Stimulated activated CD4-positive, alpha-beta T cell treated with anti-CD3 and anti-CD28 coated beads, Interleukin-12 subunit alpha, Interleukin-12 subunit beta, amount 100 ng/mL, for 4 hours (primary cell): ENCODE data around the gene ADCY5.

ENCODE experiments used
- DNase-seq: peaks from one replicate; pipeline ENCODE4 v3.0.0-alpha.2; 2020

Gene ADCY5

DNA sequence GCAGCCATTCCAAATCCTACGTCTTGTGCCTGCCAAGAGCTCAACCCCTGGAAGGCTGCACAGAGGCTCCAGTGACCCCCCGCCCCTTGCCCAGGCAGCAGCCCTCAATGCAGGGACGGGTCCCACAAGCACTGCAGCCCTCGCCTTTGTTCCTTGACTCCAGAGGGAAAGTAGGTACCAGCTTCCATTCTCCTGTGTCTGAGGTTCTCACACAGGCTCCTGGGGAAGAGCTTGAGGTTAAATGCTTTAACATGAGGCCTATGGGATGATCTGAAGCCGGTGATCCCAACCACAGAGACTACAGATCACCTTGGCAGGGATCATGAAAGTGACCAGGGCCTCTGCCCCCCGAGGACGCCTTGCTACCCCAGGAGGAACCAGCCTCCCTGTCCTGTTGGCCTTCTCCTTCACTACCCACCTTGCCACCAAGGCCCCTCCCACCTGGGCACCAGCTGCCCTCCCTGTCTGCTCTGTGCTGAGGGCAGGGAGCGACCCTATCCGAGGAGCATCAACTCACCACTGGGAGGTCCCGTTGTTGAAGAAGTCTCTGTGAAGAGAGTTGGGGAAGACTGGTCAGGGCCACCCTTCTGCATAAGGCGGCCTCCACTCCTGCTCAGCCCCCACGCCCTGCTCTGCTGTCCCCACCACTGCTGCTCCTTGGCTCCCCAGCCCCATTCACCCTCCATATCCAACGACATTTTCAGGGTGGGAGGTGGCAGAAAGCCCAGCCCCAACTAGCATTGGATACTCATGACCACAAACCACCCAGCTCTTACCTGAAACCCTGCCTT is 151.9 kb downstream of the ADCY5 start:
- no peak for DNase-seq

DNA sequence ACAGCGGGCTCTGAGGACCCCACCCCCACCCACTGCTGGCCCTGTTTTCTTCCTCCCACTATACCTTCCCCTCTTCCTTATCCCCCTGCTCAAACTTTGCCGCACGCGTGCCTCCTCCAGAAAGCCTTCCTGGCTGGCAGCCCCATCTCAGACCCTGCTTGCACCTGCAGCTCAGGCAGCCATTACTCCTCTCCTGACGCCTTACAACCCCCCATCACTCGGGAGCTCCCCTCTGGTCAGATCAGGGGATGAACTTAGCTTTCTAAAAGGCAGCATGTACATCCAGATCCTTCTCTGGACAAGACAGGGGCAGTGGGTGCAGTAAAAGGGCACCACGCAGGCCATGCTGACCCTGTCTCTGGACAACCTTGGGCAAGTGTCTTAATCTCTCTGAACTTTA is 152.6 kb downstream of the ADCY5 start:
- no peak for DNase-seq

DNA sequence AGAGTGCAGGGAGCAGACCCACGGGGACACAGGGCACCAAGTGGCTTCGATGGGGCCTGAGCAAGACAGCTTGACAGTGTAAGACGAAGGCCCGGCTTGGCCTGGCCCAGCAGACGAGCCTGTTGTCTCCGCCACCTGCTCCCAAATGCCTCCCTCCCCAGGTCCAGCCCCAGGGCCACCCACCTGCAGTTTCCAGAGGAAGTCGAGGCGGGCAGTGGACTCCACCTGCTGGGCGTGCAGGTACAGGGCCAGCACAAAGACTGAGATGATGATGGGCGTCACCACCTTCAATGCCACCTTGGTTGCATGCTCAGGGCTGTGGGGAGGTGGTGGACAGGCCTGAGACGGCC is 153.0 kb downstream of the ADCY5 start:
- no peak for DNase-seq

DNA sequence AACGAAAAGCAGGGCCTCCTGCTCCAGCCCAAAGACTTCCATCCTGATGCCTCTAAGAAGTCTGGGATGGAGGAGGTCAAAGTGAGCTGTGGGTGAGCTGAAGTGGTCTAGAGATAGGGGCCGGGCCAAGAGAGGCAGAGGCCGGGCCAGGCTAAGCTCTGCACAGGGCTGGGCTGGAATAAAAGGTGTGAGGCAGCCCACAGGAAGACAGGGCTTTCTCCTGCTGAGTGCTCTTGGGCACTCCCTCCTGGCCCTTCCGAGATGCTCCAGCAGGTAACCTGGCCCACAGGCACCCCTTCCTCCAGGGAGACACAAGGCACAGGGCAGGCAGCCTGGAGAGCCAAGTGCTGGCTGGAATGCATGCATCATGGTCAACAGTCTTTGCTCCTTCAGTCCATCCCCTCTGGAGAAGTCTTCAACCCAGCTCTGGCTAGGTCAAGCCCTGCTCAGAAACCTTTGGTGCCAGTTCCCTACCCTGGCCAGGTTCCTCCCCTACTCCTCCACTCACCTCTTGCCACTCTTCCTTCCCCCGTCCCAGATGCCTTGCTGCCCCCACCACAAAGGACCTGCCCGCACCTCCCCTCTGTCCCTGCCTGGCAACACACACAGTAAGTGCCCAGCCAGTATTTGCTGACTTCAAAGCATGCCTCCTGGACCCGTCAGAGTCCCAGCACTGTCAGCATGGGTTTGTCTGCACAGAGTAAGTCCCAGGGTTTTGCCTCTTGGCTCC is 153.6 kb downstream of the ADCY5 start:
- DNase-seq = no peak

DNA sequence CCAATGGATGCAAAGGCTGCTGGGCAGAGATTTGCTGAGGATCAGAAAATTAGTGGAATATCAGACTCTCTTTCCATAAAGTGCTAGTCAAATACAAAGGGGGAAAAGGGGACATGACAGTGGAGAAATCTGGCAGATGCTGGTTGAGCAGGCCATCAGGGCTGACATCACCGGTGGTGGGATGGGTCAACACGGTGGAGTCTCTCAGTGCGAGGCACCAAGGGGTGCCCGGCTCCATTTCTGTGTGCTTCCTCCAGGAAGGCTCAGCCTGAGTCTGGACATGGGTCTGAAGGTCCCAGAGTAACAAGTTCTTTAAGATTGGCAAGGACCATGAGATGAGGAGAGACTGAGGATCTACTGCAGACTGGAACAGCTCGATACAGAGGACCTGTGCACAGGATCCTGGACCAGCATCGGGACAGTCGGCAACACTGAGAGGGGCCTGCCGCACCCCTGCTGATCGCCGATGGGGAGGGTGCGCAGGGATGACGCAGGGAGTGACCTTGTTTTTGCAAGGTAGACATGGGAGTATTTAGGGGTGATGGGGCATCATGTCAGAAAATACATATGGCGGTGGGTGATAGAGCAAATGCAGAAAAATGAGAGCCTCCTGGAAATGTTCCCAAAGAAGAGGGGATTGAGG is 154.5 kb downstream of the ADCY5 start:
- DNase-seq = no peak

DNA sequence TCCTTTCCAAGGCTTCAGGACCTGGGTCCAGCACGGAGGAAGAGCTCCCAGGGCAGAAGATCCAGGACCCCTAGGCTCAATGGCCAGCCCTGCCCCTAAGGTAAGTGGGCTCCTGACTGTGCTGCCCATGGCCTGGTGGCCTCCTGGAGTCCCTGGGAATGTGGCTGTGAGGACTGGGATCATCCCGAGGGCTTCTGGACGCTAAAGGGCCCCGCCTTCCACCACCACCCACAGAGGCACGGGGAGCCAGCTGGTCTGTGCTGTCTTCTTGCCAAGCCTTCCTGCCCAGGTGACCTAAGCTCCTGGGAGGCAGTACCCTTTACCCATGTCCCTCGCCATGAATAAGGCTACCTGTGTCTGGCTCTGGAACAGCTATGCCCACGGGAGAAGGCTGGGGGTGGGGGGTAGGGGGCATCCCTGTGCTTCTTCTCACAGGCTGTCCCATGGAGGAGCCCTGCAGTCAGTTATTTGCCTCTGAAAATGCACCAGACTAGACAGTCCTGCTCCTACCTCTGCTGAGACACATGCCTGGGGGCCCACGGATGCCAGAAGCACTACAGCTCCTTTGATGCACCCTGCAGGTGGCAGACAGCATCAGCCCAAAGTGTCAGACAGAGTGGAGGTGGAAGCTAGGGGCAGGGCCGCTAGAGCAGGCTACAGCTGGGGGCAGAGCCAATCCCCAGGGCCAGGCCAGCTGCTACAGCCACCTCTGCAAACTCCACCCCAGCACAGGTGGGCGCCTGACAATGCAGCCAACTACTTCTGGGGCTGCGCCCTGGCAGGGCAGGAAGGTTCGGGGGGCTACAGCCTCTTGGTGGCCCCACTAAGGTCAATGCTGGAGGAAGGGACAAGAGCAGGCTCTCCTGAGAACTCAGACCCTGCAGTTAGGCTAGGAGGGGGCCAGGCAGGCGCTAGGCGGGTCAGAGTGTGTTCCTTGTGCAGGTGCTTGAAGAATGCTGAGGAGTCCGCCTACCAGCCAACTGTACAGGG is 156.3 kb downstream of the ADCY5 start:
- DNase-seq = no peak

DNA sequence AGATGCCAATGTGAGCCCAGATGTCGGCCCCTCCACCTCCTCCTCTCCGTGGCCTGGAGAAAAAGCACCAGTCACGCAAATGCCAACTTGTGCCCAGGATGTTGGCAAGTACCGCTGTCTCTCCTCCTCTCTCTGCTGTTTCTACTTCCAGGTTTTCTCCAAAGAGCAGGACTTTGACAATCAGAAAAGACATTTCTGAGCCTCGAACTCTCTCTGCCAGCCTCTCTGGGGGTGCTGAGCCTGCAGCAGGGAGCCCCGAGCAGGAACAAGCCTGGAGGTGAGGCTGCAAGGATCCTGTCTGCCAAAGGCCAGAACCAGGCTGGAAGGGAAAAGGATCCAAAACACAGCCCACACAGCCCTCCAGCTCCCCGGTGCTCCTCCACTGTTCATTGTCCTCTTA is 157.5 kb downstream of the ADCY5 start:
- no peak for DNase-seq

DNA sequence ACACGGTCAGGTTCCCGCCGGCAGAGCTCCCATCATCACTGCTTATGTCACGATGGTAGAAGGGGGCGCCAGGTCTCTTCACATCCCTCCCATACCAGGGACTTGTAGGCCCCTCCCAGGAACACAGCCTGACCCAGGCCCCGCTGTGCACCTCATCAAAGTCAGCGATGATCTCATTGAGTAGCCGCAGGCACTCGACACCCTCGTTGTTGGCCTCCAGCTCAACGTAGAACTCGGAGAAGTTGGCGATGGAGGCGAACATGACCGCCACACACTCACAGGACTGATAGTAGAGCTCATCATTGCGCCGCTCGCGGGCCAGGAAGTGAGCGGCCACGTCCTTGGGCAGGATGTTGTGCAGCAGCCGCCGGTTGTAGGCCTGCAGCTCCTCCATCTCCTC is 157.9 kb downstream of the ADCY5 start:
- no peak for DNase-seq

DNA sequence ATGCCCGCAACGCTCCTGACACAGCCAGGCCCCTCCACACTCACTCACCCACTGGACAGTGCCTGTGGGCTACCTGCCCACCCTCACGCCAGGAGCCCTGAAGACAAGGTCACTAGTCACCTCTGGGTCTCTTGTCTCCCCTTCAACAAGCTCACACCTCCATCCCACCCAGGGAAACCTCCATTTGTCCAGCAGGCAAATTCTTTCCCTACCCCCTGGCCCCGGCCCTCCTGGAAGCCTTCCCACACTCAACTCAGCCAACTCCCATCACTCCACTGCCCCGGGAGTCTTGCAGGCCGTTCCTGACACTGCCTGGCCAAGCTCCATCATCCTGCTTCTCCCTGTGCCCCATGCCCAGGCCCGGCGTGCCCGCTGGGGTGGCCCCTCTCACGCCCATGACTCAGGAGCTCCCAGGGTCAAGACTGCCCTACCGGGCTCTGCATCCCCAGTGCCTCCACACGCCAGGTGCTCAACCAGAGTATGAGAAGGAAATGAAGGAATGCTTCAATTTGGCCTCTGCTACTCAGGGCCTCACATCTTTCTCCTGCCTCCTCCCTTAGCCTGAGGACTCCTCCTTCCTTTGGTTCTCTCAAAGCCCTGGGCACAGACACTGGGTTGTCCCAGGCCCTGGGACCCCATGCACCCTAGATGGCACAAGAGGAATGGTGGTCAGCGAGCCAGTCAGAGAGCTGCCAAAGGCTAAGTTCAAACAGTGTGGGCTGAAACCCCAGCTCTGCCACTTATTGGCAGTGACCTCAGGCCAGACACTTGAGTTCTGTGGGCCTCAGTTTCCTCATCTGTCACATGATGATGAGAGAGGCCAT is 158.6 kb downstream of the ADCY5 start:
- no peak for DNase-seq

DNA sequence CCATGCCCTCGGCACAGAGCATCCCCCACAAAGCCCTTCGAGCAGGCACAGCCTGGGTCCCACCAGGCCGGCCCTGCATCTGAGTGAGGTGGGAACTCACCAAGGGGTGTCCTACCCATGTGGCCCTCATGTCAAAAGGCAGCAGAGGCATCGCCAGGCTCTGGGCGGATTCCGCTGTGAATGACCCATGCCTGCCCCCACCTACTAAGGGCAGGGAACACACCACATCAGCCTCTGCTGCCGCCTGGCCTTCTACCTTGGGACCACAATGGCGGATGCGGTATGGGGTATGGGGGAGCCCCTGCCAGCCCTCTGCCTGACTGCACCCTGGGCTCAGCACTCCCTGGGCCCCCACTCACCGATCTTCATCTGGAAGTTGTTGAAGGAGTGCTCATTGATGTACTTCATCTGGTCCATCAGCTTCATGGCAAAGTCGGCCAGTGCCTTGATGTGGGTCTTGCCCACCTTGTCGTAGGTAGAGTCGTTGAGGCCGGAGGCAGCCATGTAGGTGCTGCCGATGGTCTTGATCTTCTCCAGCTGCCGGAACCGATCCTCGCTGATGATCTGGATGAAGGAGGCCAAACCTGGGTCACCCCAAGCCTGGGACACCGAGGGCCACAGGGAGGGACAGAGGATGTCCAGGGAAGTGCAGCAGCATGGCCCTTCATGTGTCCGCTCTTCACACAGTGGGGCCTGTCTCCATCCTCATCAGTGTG is 159.3 kb downstream of the ADCY5 start:
- DNase-seq = no peak

DNA sequence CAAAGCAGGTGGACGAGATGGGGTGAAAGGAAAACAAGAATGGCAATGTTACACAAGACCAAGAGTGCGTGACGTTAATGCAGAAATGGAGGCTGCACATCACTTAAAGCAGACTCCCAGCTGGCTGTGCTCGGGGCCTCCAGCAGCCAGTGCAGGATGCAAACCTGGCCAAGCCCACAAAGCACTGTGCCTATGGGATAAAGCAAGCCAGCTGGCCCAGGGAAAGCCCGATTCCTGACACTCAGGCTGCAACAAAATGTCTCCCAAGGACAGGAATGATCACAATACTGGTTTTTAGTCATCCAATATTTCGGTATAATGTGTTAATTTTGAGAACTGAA is 161.0 kb downstream of the ADCY5 start:
- no peak for DNase-seq

DNA sequence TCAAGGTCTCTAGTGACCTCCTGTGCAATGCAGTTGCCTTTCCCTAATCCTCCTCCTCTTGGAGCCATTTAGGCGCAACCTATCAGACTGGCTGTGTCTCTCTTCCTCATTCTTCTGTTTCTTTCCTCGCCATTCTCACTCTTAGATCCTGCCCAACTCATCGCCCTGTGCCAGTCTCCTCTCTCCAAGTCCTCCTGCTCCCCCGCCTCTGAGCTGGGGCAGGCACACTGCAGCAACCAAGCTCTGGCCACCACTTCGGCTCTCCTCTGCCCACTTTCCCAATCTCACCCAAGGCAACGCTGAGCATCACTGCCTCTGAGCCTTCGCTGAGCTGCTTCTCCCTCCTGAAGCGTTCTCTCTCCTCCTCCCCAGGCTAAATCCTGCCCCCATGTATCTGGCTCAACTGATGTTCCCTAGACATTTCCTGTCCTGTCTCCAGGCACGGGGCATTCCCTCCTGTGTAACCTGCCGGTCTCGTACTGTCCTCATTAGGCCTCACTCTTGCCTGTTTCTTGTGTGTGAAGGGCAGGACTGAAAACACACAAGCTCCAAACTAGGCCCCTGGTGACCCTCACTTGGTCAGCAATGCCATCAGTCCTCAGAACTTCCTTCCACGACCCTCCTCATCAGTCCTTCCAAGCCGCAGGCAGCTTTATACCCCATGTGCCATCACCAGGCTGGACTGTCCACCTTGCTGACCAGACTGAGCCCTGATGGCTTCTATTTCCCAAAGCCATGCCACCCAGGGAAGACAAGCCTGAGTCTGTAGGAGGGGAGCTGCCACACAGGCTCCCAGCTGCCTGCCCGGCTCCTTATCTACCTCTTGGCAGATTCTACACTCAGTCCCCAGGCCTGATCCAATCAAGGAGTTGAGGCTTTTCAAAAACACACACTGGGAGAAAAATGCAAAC is 161.6 kb downstream of the ADCY5 start:
- DNase-seq = no peak

DNA sequence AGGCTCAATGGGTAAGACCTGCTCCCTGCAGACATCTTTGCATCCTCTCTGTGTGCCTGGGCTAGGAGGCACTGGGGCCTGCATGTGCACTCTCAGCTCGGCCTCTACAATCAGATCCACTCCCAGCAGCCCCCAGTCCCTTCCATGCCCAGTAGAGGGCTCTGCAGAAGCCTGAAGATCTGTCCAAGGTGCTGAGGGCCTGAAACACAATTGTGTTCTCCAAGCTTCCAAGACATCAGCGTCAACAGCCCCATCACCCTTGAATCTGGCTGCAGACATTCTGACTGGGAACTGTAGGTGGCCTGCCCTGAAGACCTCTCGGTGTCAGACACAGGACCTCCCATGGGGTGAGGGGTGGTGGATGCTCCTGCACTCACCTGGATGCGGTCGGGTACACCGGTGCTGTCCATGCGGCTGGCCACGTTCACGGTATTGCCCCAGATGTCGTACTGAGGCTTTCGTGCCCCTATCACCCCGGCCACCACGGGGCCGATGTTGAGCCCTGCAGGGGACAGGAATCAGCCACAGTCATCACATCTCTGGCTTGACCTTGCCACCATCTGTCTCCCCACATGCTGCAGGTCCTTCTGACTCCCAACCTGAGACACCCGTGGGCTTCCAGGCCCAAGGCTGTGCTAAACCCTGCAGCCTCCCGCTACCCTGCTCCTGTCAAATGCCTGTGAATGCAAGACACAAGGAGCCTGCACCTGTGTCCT is 162.4 kb downstream of the ADCY5 start:
- DNase-seq = no peak

DNA sequence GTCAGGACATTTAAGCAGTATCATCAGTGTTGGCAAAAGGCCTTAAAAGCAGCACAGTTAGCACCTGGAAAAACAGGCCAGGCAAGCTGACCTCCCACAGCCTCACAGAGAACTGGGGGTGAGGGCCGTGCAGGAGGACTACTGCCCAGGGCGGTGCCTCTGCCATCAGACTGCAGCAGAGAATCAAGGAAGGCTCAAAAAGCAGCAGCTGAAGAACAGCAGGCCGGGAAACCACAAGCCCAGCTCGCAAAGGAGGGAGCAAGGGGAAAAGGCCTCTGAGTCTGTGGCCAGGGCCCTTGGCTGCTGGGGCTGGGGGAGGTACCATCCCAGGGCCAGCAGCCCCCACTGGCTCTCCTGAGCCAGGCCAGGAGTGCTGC is 163.0 kb downstream of the ADCY5 start:
- DNase-seq = no peak

DNA sequence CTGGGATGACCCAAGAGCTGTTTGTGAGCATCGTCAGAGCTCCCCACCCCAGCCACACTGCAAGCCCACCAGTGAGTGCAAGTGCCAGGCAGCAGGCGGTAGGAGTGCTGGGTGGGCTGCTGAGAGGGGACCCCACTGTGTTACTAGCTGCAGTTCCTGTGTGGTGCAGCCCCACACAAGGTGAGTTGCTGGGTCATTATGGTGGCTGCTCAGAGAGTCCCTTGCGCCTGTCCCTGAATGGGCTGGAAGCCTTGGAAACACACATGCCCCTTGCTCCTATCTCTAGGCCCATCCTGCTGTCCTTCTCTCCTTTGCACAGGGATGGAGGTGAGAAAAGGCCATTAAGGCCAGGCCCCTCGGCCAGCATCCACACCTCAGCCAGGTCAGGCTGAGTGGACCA is 163.4 kb downstream of the ADCY5 start:
- no peak for DNase-seq

DNA sequence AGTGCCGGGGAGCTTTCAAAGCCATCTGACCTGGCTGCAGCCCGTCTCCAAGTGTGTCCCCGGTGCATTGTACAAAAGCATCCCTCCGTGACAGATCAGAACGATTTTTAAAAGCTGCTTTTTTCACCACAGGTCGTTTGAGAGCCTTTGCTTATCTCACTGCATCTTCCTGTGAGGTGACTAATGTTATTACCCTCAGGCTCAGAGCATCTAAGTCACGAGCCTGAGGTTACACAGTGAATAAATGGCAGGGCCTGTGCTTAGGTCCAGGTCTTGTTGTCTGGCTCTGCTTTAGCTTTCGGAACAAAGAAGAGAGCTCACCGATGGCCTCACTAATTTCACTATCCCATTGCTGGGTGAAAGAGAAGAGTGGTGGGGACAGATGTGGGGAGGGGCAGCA is 163.8 kb downstream of the ADCY5 start:
- no peak for DNase-seq

DNA sequence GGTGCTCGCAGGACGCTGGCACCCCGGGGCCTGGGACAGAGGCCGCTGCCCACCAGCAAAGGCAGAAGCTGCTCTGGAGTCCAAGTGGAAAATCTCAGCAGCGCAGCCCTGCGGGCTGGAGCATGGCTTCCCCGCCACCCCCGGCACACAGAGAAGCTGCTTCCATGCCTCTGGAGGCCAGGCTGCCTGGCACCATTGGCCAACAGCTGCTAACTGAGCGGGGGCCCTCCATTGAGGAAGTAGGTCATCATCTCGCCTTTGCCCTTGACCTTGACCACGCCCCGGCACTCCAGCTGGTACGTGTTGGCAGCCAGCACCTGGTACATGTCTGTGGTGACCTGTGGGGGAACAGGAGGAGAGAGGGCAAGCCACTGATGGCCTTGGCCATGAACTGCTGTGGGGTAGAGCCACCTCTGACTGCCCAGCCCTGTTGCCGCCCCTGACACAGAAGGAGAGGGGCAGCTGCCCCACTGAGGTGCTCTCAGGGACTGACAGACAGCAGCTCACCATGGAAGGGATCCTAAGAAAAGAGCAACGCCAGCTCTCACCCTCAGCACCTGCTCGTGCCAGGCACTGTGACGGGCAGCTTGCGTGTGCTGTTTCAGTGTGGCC is 164.4 kb downstream of the ADCY5 start:
- no peak for DNase-seq

DNA sequence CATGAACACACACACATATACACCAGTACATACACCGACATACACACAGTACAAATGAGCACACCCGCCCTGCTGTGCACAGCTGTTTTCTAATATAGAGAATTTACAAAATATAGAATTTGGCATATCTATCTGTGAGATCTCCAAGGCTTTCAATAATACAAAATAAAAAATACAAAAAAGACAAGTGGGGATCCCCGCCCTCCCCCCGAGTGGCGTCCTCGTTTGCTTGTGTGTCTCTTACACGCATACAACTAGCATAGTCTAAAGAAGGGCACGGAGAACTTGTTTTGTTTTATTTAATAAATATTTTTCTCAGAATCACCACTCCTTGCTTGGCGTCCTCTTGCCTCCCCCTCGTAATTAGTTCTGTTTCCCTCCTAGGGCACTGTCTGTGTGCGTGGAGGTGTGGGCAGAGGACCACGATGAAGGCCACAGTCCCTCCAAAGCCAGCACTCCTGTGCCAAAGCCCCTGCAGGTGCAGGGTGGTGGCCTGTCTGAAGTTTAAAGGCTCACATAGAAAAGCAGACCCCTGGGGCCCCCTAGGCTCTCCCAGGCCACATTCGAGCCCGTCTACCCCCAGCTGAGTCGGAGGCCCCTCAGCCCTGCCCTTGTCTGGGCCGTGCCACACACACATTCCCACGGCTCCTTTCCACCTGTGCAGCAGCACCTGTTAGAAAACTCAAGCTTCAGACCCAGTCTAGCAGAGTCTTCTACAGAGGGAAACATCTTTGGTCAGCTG is 165.1 kb downstream of the ADCY5 start:
- no peak for DNase-seq

DNA sequence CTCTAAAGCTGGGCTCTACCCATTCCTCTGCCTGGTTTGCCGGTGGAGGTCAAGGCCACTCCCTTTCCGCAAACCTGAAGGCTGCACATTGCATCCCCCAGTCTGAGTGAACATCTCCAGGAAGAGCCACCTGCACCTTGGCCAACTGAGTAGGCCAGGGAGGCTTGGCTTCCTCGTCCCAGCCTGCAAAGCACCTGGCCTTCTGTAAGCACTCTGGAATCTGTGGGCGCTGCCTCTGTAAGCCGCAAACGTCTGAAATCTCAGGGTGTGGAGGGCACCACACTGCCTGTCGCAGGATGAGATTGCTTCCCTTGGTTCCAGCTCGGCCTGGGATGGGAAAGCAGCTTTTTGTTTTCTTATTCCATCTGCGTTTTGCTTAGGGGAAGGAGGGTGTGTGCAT is 165.8 kb downstream of the ADCY5 start:
- no peak for DNase-seq
